Dedifferentiated amniotic fluid mesenchymal stem cell (primary cell): Measurements from ENCODE around the gene YARS1.
A peak's percentile ranks its signal among the peaks of the same experiment; 100 is the strongest.
"Not testable (repeated sequence)": the region's sequence is repeated elsewhere in the genome, so short reads cannot be mapped to it uniquely, and the experiment has no call there.

Experiments used
- DNase-seq: peaks from one replicate; pipeline ENCODE4 v3.0.0-alpha.2; 2016; ENCODE audit errors: extremely low spot score

Gene YARS1

DNA sequence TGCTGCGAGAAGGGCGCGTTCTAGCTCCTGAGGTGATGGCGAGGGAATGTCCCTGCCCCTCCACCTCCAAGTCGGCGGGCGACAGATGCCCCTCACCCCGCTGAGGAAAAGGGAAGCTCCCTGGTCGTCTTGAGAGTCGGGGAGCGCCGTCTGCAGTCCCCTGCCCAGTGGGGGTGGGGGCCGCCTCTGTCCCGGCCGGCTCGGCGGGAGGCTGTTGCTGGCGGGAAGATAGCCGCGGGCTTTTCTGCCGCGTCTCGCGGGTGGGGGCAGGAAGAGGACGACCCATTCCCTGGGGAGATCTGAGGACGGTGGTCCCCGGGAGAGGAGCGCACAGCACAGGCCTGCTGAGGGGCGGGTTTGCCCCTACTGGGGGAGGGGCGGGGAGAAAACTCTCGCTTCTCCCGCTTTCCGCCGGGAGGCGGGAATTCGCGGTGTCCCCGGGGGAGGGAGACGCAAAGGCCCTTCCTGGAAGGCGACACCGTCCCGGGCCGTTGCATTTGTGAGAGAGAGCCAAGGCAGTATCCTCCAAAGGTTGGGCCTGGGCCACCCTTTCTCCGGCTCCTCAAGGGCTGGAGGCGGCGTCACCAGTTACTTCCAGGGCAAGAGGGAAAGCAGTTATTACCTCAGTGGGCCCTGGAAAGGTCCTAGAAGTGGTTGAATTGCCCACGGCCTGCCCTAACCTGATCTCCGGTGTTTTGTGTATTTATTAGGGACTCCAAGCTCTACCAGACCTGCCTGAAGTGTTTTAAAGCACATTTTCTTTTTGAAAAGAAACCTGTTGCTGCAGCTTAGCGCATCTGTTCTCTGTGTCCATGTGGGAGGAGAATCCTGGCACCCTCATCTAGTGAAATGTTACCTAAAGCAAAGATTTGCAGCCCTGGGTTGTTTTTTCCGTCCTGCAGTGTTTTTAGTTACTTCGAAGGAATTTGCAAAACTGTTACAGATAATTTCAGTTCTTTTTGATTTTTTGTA lies 943 bp upstream of the YARS1 start:
- DNase-seq: peak; percentile 26

DNA sequence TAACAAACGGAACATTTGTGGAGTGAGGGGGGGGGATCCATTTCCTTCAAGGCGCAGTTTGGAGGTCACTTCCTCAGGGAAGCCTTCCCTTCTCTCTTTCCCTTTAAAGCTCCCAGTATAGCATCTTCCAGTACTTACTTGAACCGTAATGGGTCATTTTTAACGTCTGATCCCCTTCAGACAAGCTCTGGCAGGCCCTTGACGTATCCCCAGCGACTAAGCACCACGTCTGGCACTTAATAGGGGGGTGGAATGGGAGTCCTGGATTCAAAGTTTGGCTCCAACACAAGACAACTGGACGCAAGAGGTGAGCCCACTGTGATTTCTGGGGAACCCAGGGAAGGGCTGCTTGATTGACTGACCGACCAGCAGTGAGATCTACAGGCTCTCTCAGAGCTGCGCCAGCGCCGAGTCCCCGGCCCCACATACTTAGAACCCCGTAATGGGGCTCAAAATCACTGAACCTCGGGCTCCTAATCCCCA lies 441 bp downstream of the YARS1 start:
- DNase-seq: peak; percentile 33

DNA sequence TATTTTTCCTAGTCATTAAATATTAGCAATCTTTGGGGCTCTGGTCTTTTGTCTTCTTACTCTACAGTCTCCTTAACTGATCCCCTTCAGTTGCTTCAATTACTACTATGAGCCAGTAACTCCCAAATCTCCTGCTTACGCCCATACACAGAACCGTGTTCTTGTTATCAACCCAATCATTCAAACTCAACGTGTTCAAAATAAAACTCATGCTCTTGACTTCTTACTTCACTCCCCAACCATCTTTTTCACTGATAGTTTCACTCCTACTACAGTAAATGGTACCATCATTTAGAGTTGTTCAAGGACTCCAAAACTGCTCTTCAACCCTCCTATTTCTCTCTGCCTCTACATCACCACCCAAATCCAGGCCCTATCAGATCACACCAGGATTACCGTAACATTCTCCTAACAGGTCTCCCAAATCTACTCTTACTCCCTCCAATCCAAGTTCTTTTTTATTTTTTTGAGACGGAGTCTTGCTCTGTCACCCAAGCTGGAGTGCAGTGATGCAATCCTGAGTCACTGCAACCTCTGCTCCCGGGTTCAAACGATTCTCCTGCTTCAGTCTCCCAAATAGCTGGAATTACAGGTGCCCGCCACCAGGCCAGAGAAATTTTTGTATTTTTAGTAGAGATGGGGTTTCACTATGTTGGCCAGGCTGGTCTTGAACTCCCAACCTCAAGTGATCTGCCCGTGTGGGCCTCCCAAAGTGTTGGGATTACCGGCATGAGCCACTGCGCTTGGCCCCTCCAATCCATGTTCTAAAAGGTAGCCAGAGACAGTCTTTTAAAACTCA lies 3.0 kb downstream of the YARS1 start:
- no peak for DNase-seq

DNA sequence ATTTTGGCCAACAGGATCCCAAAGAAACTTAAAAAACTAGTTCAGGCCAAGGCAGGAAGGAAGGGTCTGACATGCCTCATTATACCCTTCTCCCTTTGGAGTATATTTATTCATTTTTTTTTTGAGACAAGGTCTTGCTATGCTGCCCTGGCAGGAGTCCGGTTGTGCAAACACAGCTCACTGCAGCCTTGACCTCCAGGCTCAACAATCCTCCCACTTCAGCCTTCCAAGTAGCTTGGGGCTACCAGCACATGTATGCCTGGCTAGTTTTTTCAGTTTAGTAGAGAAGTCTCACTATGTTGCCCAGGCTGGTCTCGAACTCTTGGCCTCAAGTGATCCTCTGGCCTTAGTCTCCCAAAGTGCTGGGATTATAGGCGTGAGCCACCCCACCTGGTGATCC lies 5.2 kb downstream of the YARS1 start:
- no peak for DNase-seq

DNA sequence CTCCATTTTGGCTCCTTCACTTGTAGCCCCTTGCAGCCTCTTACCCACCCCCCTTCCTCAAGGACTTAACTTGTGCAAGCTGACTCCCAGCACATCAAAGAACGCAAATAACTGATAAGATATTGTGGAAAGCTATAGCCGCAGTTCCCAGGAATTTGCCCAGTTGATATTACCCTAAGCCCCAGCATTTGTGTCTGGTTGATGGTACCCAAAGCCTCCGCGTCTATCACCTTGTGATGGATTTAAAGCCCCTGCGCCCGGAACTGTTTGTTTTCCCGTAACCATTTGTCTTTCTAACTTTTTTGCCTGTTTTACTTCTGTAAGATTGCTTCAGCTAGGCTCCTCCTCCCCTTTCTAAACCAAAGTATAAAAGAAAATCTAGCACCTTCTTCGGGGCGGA lies 5.9 kb downstream of the YARS1 start:
- DNase-seq: no peak

DNA sequence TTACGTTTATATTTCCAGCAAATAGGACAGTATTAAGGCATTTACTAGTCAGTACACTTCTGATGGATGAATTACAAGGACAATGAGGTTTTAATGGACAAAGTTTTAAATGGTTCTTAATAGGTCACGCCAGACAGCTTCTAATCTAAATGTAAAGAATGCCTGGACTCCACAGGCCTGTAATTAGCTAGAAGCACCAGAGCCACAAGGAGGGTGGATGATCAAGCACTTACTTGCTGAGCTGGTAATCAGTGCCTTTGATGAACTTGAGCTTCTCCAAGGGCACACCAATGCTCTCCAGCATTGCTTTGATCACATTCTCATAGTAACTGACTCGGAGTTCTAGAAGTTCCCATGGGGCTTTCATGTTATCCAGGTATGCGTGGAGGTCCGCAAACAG lies 6.8 kb downstream of the YARS1 start:
- DNase-seq: no peak

DNA sequence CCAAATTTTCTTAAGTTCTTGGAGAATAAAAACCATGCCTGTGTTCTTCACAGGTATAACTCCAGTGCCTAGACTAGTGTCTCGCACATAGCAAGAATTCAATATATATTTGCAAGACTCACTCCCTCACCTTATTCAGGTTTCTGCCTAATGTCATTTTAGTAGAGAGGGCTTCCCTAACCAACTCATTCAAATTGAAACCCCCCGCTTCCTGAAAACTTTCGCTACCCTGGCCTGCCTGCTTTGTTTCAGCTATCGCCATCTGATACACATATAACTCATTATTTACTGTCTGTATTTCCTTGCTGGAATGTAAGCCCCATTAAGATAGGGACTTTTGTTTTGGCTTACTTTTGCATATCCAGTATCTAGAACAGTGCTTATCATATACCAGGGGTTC lies 8.6 kb downstream of the YARS1 start:
- no peak for DNase-seq

DNA sequence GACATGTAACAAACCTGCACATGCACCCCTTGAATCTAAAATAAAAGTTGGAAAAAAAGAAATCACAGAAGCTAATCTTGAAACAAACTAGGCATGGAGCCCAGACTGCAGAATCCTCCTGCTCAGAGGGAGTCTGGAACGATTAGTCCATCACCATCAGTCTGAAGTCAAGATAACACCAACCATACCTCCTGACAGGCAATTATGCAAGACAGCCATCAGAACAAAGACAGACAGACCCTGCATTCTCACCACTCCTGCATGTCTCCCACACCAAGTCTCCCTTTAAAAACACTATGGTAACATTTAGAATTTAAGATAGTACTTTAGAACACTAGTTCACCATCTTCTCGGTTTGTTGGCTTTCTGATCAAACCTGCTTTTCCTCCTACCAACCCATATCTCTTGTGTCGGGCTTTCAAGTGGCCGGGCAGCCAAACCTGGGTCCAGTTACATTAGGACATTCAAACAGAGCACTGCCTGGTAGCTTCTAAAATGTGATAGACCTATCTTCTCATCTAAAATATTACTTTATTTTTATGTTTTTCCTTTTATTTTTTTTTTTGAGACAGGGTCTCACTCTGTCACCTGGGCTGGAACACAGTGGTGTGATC lies 10.1 kb downstream of the YARS1 start:
- no peak for DNase-seq

DNA sequence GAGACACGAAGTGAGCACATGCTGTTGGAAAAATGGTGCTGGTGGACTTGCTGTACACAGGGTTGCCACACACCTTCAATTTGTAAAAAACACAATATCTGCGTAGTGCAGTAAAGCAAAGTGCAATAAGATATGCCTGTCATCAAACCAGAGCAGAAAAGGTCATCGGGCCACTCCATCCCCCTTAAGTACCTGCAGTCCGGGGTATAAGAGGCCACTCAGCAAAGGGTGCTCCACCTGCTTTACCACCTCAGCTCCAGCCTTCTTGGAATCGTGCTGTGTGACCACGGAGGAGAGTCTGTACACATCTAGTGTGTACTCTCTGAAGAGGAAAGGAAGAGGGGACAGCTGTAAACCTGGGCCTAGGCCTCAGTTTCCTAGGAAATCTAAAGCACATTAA lies 10.9 kb downstream of the YARS1 start:
- DNase-seq: no peak

DNA sequence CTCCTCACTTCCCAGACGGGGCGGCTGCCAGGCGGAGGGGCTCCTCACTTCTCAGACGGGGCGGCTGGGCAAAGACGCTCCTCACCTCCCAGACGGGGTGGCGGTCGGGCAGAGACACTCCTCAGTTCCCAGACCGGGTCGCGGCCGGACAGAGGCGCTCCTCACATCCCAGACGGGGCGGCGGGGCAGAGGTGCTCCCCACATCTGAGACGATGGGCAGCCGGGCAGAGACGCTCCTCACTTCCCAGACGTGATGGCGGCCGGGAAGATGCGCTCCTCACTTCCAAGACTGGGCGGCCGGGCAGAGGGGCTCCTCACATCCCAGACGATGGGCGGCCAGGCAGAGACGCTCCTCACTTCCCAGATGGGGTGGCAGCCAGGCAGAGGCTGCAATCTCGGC lies 12.7 kb downstream of the YARS1 start:
- DNase-seq: not testable (repeated sequence)

DNA sequence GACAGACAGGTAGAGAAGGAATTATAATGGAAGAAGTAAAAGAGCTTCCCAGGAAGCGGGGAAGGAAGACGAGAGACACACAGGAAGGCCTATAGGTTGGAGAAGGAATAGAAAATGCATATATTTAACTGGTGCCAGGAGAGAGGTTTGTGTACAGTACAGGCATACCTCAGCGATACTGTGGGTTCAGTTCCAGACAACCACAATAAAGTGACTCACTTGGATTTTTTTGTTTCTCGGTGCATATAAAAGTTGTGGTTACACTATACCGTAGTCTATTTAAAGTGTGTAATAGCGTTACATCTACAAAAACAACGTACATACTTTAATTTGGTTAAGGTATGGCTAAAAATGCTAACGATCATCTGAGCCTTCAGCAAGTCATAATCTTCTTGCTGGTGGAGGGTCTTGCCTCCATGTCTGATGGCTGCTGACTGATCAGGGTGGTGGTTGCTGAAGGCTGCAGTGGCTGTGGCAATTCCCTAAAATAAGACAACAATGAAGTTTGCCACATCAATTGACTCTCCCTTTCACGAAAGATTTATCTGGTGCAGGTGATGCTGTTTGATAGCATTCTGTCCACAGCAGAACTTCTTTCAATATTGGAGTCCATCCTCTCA lies 16.0 kb downstream of the YARS1 start:
- DNase-seq: no peak

DNA sequence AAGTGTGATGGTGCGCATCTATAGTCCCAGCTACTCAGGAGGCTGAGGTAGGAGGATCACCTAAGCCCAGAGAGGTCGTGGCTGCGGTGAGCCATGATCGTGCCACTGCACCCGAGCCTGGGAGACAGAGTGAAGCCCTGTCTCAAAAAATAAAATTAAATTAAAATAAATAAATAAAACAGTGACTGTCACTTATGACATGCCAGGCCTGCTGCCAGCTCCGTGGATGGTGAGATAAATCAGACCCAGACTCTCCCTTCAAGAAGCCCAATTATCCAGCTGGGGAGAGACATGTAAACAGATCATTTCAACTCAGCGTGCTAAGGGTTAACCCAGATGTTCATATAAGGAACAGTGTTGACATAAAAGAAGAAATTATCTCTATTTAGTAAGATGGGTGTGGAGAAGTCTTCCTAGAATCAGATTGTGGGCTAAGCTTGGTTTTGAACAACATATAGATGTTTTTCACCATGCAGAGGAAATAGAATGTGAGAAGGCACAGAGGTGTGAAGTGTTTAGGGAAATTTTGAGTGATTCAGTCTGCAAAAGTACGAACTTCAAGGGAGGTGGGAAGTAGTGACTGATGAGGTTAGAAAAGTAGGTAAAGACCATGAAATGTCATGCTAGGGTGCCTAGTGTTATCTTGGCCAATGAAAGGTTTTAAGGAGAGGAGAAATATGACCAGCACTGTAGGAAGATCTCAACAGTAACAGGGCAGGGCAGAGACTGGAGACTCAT lies 18.3 kb downstream of the YARS1 start:
- no peak for DNase-seq

DNA sequence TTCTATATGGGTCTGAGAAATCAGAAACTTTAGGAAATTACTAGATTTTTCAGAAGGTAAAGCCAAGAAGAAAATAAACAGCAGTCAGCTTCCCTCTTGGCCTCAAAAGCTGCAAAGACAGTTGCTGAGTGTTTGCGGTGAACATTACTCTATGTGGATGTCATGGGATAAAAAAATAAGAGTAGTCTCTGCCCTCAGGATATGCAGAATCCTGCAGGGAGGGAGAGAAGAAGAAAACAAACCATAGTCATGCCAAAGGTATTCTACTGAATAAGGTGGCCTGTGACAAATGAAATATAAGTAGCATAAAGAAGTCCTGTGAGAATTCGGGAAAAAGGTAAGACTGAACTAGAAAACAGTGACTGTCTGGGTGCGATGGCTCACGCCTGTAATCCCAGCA lies 19.0 kb downstream of the YARS1 start:
- DNase-seq: peak; percentile 77

DNA sequence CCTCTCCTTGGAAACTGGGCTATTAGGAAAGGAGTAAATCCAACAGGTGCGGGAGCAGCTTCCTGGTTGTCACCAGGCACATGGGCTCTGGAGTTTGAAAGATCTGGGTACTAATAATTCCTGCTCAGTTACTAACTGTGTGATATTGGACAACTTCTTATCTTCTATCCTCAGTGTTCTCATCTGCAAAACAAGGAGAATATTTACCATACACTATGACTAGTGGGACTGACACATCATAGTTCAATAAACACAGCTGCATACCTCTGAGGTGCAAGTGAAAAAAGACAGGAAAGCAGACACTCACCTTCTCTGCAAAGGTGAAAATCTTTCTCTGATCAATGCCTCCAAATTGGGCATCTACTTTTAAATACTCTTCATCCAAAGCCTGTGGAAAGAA lies 19.7 kb downstream of the YARS1 start:
- no peak for DNase-seq

DNA sequence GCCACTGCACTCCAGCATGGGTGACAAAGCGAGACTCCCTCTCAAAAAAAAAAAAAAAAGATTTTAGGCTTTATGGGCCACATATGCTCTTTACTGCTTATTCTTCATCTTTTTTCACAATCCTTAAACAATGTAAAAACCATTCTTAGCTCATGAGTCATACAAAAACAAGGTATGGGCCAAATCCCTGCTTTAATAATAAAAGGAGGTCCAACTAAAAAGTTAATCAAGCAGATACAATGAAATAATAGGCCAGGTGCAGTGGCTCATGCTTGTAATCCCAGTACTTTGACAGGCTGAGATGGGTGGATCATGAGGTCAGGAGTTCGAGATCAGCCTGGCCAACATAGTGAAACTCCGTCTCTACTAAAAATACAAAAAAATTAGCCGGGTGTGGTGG lies 21.4 kb downstream of the YARS1 start:
- not testable (repeated sequence) for DNase-seq

DNA sequence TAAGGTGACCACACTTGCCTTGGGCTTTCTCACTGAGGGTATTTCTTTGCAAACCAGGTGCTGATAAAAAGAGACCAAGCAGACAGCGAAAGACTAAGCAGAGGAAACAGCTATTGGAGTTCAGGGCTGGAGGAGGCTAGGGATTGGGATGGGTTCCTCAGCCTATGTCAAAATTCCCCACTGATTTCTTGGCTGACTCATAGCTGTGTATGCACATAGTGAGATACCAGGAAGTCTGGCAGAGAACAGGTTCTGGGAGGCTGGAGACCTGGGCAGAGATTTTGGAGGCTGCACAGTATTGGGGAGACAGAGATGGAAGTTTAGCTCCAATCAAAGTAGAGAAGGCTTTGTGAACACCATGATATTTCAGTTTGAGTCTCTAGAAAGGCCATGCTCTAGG lies 25.3 kb downstream of the YARS1 start:
- DNase-seq: no peak

DNA sequence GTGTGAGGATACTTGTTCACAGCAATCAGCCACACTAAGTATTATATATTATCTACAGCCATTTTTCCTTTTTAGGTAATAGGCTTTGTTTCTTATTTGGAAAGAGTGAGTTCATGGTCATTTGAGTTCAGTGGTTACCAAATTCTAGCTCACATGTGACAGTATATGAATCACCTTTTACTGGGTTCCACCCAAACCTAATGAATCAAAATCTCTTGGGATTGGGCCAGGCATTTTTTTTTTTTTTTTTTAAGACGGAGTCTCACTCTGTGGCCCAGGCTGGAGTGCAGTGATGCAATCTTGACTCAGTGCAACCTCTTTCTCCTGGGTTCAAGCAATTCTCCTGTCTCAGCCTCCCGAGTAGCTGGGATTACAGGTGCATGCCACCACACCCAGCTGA lies 27.8 kb downstream of the YARS1 start:
- peak; percentile 61 for DNase-seq

DNA sequence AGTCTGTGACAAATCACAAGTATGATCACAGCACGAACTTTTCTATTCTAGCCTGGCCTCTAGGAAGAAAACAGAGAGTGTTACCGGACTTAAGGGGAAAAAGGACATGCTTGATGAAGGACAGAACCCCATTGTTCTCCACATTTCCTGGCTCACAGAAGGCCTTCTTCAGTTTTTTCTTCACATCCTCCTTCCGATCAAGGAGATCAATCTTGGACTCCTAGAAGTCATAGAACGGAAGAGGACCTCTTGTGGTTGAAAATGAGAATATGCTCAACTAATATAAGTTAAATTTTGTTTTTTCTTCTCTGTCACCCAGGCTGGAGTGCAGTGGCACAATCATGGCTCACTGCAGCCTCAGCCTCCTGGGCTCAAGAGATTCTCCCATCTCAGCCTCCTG lies 30.3 kb downstream of the YARS1 start:
- DNase-seq: no peak

DNA sequence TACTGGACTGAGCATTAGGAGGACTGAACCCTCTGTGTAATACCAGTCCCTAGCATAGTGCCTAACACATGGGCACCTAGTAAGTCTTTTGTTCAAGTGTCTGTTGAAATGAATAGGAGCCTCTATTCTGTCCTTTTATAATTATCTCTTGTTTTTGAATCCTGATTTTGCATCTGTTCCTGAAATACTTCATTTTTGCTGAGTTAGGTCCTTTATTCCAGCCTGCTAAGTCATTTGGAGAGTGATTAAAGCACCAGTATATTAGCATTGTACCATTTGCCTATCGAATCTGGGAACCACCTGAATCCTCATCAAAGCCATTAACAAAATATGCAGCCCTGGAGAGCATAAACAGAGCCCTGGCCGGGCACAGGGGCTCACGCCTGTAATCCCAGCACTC lies 32.3 kb downstream of the YARS1 start:
- DNase-seq: no peak

DNA sequence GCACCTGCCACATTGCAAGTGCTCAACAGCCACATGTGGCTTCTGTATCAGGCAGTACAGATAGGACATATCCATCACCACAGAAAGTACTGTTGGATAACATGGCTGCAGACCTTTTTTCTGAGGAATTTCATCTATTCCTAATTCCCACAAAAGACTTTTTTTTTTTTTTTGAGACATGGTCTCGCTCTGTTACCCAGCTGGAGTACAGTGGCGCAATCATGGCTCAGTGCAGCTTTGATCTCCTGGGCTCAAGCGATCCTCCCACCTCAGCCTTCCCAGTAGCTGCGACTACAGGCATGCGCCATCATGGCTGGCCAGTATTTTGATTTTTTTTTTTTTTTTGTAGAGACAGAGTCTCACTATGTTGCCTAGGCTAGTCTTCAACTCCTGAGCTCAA lies 33.3 kb downstream of the YARS1 start:
- no peak for DNase-seq

DNA sequence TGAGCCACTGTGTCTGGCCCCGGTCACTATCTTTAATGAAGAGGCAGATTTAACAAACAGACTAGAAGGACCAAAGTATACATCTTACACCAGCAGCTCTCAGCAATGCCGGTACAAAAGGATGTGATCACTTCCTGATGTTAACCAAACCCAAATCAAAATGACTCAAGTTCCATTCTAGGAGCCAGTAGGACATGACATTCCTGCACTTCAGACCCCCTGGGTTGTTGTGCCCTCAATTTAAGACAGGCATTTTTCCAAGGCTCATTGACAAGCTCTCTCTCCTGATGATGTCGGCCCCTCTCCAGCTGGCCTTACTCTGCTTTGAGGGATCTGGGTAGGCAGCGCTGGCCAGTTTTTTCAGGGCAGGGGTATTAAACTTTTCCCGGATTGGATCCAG lies 35.1 kb downstream of the YARS1 start:
- no peak for DNase-seq
